Measurements from ENCODE around the gene PLPP7. TPM values are rescaled to one million over a fixed set of nuclear protein-coding genes. Genes with fewer than 3 reads are reported as not detected.

PLPP7 gene
- total RNA-seq, 1 donor from 2014 or later: 11.8 TPM

- H3K4me1 ChIP-seq: peaks cover 9% of the 10 kb centered on the region
- H3K9me3 ChIP-seq: no peaks in the 10 kb centered on the region
- TF ChIP-seq CTCF (IDR thresholded peaks at IDR 0.05): no peak
- no peak for TF ChIP-seq POLR2A (IDR thresholded peaks at IDR 0.05)
- TF ChIP-seq POLR2AphosphoS5 (IDR thresholded peaks at IDR 0.05; ENCODE audit: insufficient read depth in 1 of 2, low read depth in 1 of 2): no peak
- DNase-seq (ENCODE audit: extremely low spot score in 2 of 2): no peak
- H3K4me3 ChIP-seq: peak overlapping the region; percentile 43 to 53
- H3K36me3 ChIP-seq: no peaks in the 10 kb centered on the region
- no peak overlapping the region for H3K27ac ChIP-seq
- H3K27me3 ChIP-seq: no peaks in the 10 kb centered on the region
- intact Hi-C loops (cut with DNase I): no loop called here
Measured at GRCh38 chr9:131290767-131291370, 1.3 kb downstream of the PLPP7 start.

GRCh38 chr9:131291795-131292315 is 2.3 kb downstream of the PLPP7 start:
- no peaks in the 10 kb centered on the region for H3K27me3 ChIP-seq
- no peak for DNase-seq (ENCODE audit: extremely low spot score in 2 of 2)
- H3K4me3 ChIP-seq: no peak overlapping the region
- H3K4me1 ChIP-seq: peaks cover 9% of the 10 kb centered on the region
- intact Hi-C loops (cut with DNase I): no loop called here
- no peaks in the 10 kb centered on the region for H3K9me3 ChIP-seq
- TF ChIP-seq POLR2AphosphoS5 (IDR thresholded peaks at IDR 0.05; ENCODE audit: insufficient read depth in 1 of 2, low read depth in 1 of 2): no peak
- TF ChIP-seq CTCF (IDR thresholded peaks at IDR 0.05): no peak
- TF ChIP-seq POLR2A (IDR thresholded peaks at IDR 0.05): no peak
- H3K27ac ChIP-seq: no peak overlapping the region
- H3K36me3 ChIP-seq: no peaks in the 10 kb centered on the region

GRCh38 chr9:131292937-131293336 is 3.4 kb downstream of the PLPP7 start:
- no peak for DNase-seq (ENCODE audit: extremely low spot score in 2 of 2)
- Histone ChIP-seq H3K4me1 (peaks cover 9% of the 10 kb centered on the region), H3K4me3 (no peak overlapping the region), H3K27me3 (no peaks in the 10 kb centered on the region), H3K27ac (no peak overlapping the region), H3K9me3 (no peaks in the 10 kb centered on the region), H3K36me3 (no peaks in the 10 kb centered on the region)
- TF ChIP-seq POLR2AphosphoS5 (IDR thresholded peaks at IDR 0.05; ENCODE audit: insufficient read depth in 1 of 2, low read depth in 1 of 2) (no peak), POLR2A (IDR thresholded peaks at IDR 0.05) (no peak), CTCF (IDR thresholded peaks at IDR 0.05) (no peak)
- intact Hi-C loops (cut with DNase I): no loop called here

- Histone ChIP-seq H3K9me3 (no peaks in the 10 kb centered on the region), H3K27ac (no peak overlapping the region), H3K27me3 (no peaks in the 10 kb centered on the region), H3K36me3 (no peaks in the 10 kb centered on the region), H3K4me3 (no peak overlapping the region), H3K4me1 (no peaks in the 10 kb centered on the region)
- DNase-seq (ENCODE audit: extremely low spot score in 2 of 2): no peak
- intact Hi-C loops (cut with DNase I): no loop called here
- TF ChIP-seq POLR2A (IDR thresholded peaks at IDR 0.05) (no peak), POLR2AphosphoS5 (IDR thresholded peaks at IDR 0.05; ENCODE audit: insufficient read depth in 1 of 2, low read depth in 1 of 2) (no peak), CTCF (IDR thresholded peaks at IDR 0.05) (no peak)
Measured at GRCh38 chr9:131296460-131296859, 6.9 kb downstream of the PLPP7 start.

- no peak for DNase-seq (ENCODE audit: extremely low spot score in 2 of 2)
- no peak for TF ChIP-seq CTCF (IDR thresholded peaks at IDR 0.05)
- no peak for TF ChIP-seq POLR2A (IDR thresholded peaks at IDR 0.05)
- no peak for TF ChIP-seq POLR2AphosphoS5 (IDR thresholded peaks at IDR 0.05; ENCODE audit: insufficient read depth in 1 of 2, low read depth in 1 of 2)
- no peaks in the 10 kb centered on the region for H3K9me3 ChIP-seq
- no peaks in the 10 kb centered on the region for H3K4me1 ChIP-seq
- H3K4me3 ChIP-seq: no peak overlapping the region
- intact Hi-C loops (cut with DNase I): no loop called here
- H3K36me3 ChIP-seq: no peaks in the 10 kb centered on the region
- no peaks in the 10 kb centered on the region for H3K27me3 ChIP-seq
- H3K27ac ChIP-seq: no peak overlapping the region
Measured at GRCh38 chr9:131296906-131297500, 7.5 kb downstream of the PLPP7 start.
